ENCODE data around the gene TF.

The TF gene

DNA sequence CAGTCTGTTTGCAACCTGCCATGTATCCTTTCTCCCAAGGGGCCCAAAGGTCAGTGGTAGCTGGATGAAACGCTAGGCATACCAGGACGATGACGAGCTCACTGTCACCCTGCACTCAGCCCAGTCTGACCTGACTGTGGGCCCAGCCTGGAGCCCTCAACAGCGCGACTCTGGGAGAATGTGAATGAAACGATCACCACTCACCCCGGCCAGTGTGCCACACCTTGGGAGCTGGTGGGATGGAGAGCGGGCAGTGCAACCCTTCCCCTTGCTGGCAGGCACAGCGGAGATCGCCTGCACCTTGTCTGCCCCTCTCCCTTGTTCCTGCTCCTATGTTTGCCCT is 86.6 kb downstream of the TF start:
- H3K27me3 ChIP-seq (ENCODE audit: low read depth, low read length): no peaks in the 10 kb centered on the region
- H3K4me3 ChIP-seq (ENCODE audit: low read depth in 1 of 2, low read length in 2 of 2): no peak overlapping the region
- H3K27ac ChIP-seq (ENCODE audit: low read length): no peak overlapping the region
- no peaks in the 10 kb centered on the region for H3K9me3 ChIP-seq (ENCODE audit: control insufficient read depth in 1 of 2, low read length in 2 of 2)
- H3K4me1 ChIP-seq (ENCODE audit: control insufficient read depth in 1 of 2, insufficient read depth in 2 of 2, low read length in 2 of 2): no peaks in the 10 kb centered on the region
- H3K36me3 ChIP-seq (ENCODE audit: control insufficient read depth in 1 of 2, insufficient read depth in 2 of 2, low read length in 2 of 2): peaks cover 0 to 27% of the 10 kb centered on the region in 2 donors

DNA sequence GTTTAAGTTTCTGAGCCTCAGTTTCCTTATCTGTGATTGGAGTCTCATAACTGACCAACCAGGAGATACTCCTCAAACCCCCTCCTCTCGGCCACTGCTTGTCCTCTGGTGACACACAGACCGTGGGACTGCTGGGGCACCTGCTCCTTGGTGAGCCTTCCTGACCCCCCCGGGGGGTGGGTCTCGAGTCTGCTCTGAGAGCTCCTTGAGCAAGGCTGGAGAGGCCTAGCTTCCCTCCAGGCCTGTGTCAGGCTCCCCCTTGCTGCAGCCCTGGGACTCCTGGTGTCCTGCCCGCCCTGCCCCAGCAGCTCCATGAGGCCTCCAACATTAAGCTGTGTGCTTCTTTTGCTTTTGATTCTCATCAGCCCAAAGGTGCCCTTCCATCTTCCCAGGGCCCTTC is 87.1 kb downstream of the TF start:
- H3K9me3 ChIP-seq (ENCODE audit: control insufficient read depth in 1 of 2, low read length in 2 of 2): no peaks in the 10 kb centered on the region
- peaks cover 0 to 32% of the 10 kb centered on the region in 2 donors for H3K36me3 ChIP-seq (ENCODE audit: control insufficient read depth in 1 of 2, insufficient read depth in 2 of 2, low read length in 2 of 2)
- H3K4me1 ChIP-seq (ENCODE audit: control insufficient read depth in 1 of 2, insufficient read depth in 2 of 2, low read length in 2 of 2): no peaks in the 10 kb centered on the region
- H3K4me3 ChIP-seq (ENCODE audit: low read depth in 1 of 2, low read length in 2 of 2): no peak overlapping the region
- H3K27ac ChIP-seq (ENCODE audit: low read length): no peak overlapping the region
- no peaks in the 10 kb centered on the region for H3K27me3 ChIP-seq (ENCODE audit: low read depth, low read length)

DNA sequence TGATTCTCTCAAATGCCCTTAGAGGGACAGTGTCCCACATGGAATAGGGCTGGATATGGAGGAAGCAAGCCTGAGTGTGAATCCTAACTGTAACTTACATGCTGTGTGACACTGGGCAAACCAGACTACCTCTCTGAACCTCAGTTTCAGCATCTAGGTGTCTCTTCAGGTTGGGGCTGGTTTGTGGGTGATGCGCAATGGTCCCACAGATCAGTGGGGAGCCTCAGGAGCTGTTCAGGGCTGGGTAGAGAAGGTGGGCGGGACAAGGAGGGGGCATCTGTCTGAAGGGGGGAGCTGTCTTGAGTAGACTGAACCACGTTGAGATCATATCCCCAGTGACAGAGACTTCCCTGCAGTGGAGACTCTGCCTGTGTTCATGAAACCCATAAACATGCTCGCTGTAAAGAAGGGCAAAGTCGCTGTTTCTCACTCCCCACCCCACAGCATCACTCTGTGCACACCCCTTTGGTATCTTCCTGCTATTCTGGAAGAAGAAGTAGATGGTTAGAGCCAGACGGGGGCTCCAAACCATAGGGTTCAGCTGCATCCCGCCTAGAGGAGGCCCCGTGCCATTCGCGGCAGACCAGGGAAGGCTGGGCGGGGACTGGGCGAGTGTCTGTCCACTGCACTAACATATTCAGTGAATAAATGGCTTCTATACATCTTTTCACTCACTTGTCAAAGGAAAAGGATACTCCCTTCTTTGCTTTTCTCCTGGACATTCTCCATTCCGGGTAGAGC is 87.9 kb downstream of the TF start:
- no peaks in the 10 kb centered on the region for H3K9me3 ChIP-seq (ENCODE audit: control insufficient read depth in 1 of 2, low read length in 2 of 2)
- H3K4me1 ChIP-seq (ENCODE audit: control insufficient read depth in 1 of 2, insufficient read depth in 2 of 2, low read length in 2 of 2): no peaks in the 10 kb centered on the region
- H3K27me3 ChIP-seq (ENCODE audit: low read depth, low read length): no peaks in the 10 kb centered on the region
- H3K27ac ChIP-seq (ENCODE audit: low read length): no peak overlapping the region
- no peak overlapping the region for H3K4me3 ChIP-seq (ENCODE audit: low read depth in 1 of 2, low read length in 2 of 2)
- H3K36me3 ChIP-seq (ENCODE audit: control insufficient read depth in 1 of 2, insufficient read depth in 2 of 2, low read length in 2 of 2): peaks cover 0 to 39% of the 10 kb centered on the region in 2 donors

DNA sequence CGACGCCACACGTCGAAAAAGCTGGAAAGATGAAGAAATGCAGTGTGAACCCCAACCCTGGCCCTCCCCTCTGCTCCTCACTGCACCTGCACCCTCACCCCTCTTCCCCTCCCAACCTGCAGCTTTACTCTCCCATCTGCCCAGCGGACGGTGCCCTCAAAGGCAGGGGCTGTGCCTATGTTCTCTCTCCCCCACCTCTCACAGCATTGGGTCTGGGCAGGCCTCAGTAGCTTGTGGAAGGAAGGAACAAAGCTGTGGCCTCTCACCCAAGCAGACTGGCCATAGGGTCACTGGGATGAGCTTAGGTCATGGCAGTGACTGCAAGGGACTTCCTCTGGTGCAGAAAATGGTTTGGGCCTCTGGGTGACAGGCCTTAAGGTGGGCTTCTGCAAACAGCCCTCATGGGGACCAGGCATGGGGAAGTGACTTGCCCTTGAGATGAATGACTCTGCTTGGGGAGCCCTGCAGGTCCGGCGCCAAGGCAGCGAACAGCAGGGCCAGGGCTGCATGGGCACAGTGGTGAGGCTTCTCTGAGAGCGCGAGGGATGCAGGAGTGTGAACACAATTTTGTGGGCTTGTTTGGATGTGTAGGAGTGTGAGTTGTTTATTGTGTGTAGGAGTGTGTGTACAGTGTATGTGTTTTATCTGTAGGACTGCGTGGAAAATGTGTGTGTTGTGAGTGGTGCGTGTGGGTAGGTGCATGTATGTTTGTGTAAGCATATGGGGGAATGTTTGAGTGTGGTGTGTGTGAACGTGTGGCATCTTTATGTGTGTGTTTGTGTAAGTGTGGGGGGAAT is 88.6 kb downstream of the TF start:
- Histone ChIP-seq H3K4me1 (ENCODE audit: control insufficient read depth in 1 of 2, insufficient read depth in 2 of 2, low read length in 2 of 2) (no peaks in the 10 kb centered on the region), H3K27me3 (ENCODE audit: low read depth, low read length) (no peaks in the 10 kb centered on the region), H3K9me3 (ENCODE audit: control insufficient read depth in 1 of 2, low read length in 2 of 2) (no peaks in the 10 kb centered on the region), H3K4me3 (ENCODE audit: low read depth in 1 of 2, low read length in 2 of 2) (no peak overlapping the region), H3K36me3 (ENCODE audit: control insufficient read depth in 1 of 2, insufficient read depth in 2 of 2, low read length in 2 of 2) (peaks cover 0 to 46% of the 10 kb centered on the region in 2 donors), H3K27ac (ENCODE audit: low read length) (no peak overlapping the region)

DNA sequence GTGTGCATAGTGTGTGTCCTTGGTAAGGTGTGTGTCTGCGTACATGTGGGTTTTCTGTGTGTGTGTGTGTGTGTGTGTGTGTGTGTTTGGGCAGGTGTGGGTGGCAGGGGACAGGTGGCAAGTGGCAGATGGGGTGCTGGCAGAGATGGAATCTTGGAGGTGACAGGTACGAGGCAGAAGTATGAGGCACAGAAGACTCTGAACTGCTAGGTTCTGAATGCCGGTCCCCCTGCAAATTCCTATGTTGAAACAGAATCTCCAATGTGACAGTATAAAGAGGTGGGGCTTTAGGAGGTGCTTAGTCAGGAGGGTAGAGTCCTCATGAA is 89.2 kb downstream of the TF start:
- Histone ChIP-seq H3K27me3 (ENCODE audit: low read depth, low read length) (no peaks in the 10 kb centered on the region), H3K4me1 (ENCODE audit: control insufficient read depth in 1 of 2, insufficient read depth in 2 of 2, low read length in 2 of 2) (no peaks in the 10 kb centered on the region), H3K36me3 (ENCODE audit: control insufficient read depth in 1 of 2, insufficient read depth in 2 of 2, low read length in 2 of 2) (peaks cover 0 to 46% of the 10 kb centered on the region in 2 donors), H3K27ac (ENCODE audit: low read length) (no peak overlapping the region), H3K9me3 (ENCODE audit: control insufficient read depth in 1 of 2, low read length in 2 of 2) (no peaks in the 10 kb centered on the region), H3K4me3 (ENCODE audit: low read depth in 1 of 2, low read length in 2 of 2) (no peak overlapping the region)

DNA sequence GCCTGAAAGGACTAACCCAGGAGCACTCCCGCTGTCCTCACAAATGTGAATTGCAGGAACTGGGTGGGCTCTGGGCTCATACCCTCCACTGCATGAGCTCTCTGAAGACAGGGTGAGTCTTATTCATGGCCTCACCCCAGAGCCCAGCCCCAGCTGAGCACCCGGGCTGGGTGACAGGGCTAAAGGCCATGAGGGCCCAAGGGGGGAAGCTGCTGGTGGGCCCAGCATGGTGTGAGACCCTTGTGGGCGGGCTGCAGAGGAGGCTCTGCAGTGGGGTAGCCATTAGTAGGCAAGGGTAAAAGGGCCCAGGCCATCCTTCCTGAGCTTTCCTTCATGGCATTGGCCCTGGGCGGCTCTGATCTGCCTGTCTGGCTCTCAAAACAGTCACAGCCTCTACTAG is 89.8 kb downstream of the TF start:
- H3K36me3 ChIP-seq (ENCODE audit: control insufficient read depth in 1 of 2, insufficient read depth in 2 of 2, low read length in 2 of 2): peaks cover 0 to 46% of the 10 kb centered on the region in 2 donors

DNA sequence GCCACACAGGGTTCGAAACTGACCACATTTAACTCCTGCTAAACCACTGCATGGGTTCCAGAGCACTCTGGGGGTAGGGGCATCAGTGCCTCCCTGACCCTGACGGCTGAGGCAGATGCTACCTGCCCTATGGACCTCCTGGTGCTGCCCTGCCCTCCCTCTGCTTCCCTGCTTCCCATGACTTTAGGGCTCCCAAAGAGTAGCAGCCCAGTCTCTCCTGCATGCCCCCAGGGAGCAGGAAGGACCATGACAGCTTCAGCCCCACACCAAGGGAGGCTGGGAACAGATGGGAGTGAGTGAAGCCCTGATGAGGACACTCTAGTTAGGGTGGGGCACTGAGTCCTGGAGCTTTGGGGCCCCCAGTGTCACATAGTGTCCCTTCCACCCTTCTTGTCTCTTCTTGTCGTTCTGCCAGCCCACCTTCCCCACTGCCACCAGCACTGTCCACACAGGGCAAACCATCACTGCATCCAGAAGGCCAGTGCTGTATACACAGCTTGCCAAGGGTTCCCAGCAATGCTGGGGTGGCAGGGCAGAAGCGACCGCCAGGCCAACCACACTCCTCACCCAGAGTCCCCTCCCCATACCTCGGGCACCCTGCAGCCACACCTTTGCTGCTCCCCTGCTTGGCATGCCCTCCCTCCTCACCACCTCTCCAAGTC is 90.4 kb downstream of the TF start:
- no peaks in the 10 kb centered on the region for H3K4me1 ChIP-seq (ENCODE audit: control insufficient read depth in 1 of 2, insufficient read depth in 2 of 2, low read length in 2 of 2)
- no peak overlapping the region for H3K4me3 ChIP-seq (ENCODE audit: low read depth in 1 of 2, low read length in 2 of 2)
- peaks cover 0 to 46% of the 10 kb centered on the region in 2 donors for H3K36me3 ChIP-seq (ENCODE audit: control insufficient read depth in 1 of 2, insufficient read depth in 2 of 2, low read length in 2 of 2)
- H3K27me3 ChIP-seq (ENCODE audit: low read depth, low read length): no peaks in the 10 kb centered on the region
- H3K9me3 ChIP-seq (ENCODE audit: control insufficient read depth in 1 of 2, low read length in 2 of 2): no peaks in the 10 kb centered on the region
- H3K27ac ChIP-seq (ENCODE audit: low read length): no peak overlapping the region

More for the DNA sequence above, 89.8 kb downstream of the TF start:
- no peak overlapping the region for H3K27ac ChIP-seq (ENCODE audit: low read length)
- H3K4me1 ChIP-seq (ENCODE audit: control insufficient read depth in 1 of 2, insufficient read depth in 2 of 2, low read length in 2 of 2): no peaks in the 10 kb centered on the region
- no peaks in the 10 kb centered on the region for H3K27me3 ChIP-seq (ENCODE audit: low read depth, low read length)
- H3K9me3 ChIP-seq (ENCODE audit: control insufficient read depth in 1 of 2, low read length in 2 of 2): no peaks in the 10 kb centered on the region
- H3K4me3 ChIP-seq (ENCODE audit: low read depth in 1 of 2, low read length in 2 of 2): no peak overlapping the region

DNA sequence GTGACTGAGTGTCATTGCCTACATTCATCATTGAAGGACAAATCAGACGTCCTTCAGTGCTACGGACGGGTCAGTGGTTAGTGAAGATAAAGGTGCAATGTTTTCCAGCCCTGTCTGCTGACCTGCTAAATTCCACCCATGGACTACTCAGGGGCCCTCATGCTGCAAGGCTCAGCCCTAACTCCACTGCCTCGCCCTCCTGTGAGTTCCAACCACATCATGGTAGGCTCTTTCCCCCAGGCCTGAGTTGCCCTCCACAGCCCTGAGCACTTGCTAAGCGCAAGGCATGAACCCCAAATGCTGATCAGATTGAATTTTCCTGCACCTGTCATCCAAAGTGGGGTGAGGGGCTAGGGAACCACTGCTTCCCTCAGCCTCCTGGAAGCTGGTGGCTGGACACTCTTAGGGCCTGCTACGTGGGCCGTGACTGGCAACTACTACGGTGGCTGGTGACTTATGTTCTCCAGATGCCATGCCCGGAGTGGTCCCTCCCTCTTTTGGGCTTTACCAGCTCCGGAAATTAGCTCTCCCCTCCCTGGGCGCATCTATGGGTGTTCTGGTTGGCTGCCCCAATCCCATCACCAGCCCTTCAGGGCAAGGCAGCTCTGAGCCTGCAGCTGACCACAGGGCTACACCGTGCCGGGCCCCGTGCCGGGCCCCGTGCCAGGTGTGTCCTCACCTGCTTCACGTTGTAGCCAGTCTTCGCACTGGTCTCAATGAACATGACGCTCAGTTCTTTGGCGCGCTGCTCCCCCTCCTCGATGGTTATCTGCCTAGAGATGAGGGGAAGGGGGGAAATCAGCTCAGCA is 91.5 kb downstream of the TF start:
- no peaks in the 10 kb centered on the region for H3K27me3 ChIP-seq (ENCODE audit: low read depth, low read length)
- H3K9me3 ChIP-seq (ENCODE audit: control insufficient read depth in 1 of 2, low read length in 2 of 2): no peaks in the 10 kb centered on the region
- peaks cover 0 to 46% of the 10 kb centered on the region in 2 donors for H3K36me3 ChIP-seq (ENCODE audit: control insufficient read depth in 1 of 2, insufficient read depth in 2 of 2, low read length in 2 of 2)
- H3K27ac ChIP-seq (ENCODE audit: low read length): no peak overlapping the region
- no peak overlapping the region for H3K4me3 ChIP-seq (ENCODE audit: low read depth in 1 of 2, low read length in 2 of 2)
- no peaks in the 10 kb centered on the region for H3K4me1 ChIP-seq (ENCODE audit: control insufficient read depth in 1 of 2, insufficient read depth in 2 of 2, low read length in 2 of 2)

DNA sequence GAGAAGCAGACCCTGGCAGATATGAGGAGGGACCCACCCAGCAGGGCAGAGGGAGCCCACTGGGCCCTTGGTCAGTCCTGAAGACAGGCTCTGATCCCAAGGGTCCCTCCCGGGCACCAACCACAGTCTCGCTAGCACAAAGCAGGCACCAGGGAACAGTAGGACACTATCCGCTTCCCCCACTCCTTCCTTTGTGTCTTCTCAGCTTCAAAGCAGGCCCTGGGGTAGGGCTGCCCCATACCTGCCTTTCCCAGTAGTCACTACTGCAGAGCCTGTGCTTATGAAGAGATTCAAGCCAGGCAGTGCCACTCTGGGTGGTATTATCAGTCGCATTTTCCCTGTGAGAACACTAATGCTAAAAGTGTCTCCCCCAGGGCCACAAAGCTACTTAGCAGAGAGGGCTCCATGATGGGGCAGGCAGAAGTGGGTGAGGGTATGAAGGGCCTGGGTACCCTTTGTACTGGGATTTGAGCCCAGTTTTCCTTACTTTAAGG is 92.2 kb downstream of the TF start:
- H3K9me3 ChIP-seq (ENCODE audit: control insufficient read depth in 1 of 2, low read length in 2 of 2): no peaks in the 10 kb centered on the region
- no peak overlapping the region for H3K4me3 ChIP-seq (ENCODE audit: low read depth in 1 of 2, low read length in 2 of 2)
- no peaks in the 10 kb centered on the region for H3K27me3 ChIP-seq (ENCODE audit: low read depth, low read length)
- no peak overlapping the region for H3K27ac ChIP-seq (ENCODE audit: low read length)
- H3K36me3 ChIP-seq (ENCODE audit: control insufficient read depth in 1 of 2, insufficient read depth in 2 of 2, low read length in 2 of 2): peaks cover 0 to 46% of the 10 kb centered on the region in 2 donors
- H3K4me1 ChIP-seq (ENCODE audit: control insufficient read depth in 1 of 2, insufficient read depth in 2 of 2, low read length in 2 of 2): no peaks in the 10 kb centered on the region

DNA sequence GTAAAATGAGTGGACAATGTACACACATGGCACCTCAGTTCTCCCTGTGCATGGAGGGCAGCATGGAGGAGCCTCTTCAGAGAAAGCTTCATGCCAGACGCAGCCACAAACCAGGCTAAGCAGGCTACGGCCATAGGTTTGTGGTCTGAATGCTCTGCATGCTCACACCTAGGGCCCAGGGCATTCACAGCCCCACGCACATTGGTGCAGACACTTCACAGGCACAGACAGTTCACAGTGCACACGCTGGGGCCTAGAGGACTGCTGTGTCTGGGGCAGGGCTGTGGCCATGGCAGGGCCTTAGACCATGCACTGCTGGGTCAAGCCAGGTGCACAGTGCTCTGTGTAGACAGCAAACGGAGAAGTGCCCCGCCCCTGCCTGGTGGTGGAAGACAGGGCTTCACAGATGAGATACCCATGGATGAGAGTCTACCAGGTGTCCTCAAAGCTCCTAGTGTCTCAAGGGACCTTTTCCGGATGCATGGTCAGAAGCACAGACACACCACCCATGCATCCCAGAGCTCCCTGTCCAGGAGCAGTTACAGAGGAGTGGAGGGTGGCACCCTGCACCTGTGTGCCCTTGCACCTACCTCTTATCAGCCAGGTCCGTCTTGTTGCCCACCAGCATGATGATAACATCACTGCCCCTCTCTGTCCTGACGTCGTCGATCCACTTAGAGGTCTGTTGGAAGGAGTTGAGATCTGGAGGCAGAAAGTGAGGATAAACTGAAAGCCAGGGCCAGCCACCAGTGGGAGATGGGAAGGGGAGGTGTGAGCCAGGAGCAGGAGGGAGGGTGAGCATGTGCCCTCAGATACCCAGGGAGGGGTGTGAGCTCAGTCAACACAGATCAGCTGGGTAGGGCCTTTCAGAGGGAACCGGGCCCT is 93.0 kb downstream of the TF start:
- H3K9me3 ChIP-seq (ENCODE audit: control insufficient read depth in 1 of 2, low read length in 2 of 2): no peaks in the 10 kb centered on the region

More for the DNA sequence above, 93.0 kb downstream of the TF start:
- H3K4me1 ChIP-seq (ENCODE audit: control insufficient read depth in 1 of 2, insufficient read depth in 2 of 2, low read length in 2 of 2): no peaks in the 10 kb centered on the region
- H3K36me3 ChIP-seq (ENCODE audit: control insufficient read depth in 1 of 2, insufficient read depth in 2 of 2, low read length in 2 of 2): peaks cover 0 to 46% of the 10 kb centered on the region in 2 donors
- no peaks in the 10 kb centered on the region for H3K27me3 ChIP-seq (ENCODE audit: low read depth, low read length)
- H3K27ac ChIP-seq (ENCODE audit: low read length): no peak overlapping the region
- H3K4me3 ChIP-seq (ENCODE audit: low read depth in 1 of 2, low read length in 2 of 2): no peak overlapping the region

Data from muscle layer of duodenum (tissue), 2 donors.